MCF 10A (cell line): ENCODE data around the gene CLCN6. TPM values are rescaled to one million over a fixed set of nuclear protein-coding genes. Genes with fewer than 3 reads are reported as not detected.

ENCODE experiments used
- BruUV-seq: library from RNA; stranded (reverse); fragments of 400-500 nt; replicated peaks from 2 replicates; lab custom pipeline; 2021; lab: Mats Ljungman, UMichigan
- CTCF ChIA-PET: fragments of 300-600 bp; sonication (Branson Sonifier 250); formaldehyde crosslinking; extraction: SDS; loops from one replicate; lab custom pipeline; 2021; ENCODE audit warnings: antibody characterized with exemption, inconsistent platforms; lab: Yijun Ruan, JAX
- POLR2A ChIA-PET: fragments of 300-600, 350-650 bp; sonication (Branson Sonifier 250); formaldehyde crosslinking; extraction: SDS; loops from one replicate; lab custom pipeline; 2020; ENCODE audit warnings: antibody characterized with exemption, inconsistent platforms; lab: Yijun Ruan, JAX
- DNase-seq: peaks from one replicate; pipeline ENCODE4 v3.0.0-alpha.2; 2018; ENCODE audit not compliant: unreplicated experiment
- H3K27ac Mint-ChIP-seq: one replicate; pipeline ENCODE4 v1.8.0; 2022; ENCODE audit warnings: mild to moderate bottlenecking, low read depth, mixed read lengths; ENCODE audit not compliant: unreplicated experiment
- H3K27me3 Mint-ChIP-seq: one replicate; pipeline ENCODE4 v1.8.0; 2022; ENCODE audit warnings: mixed read lengths; ENCODE audit not compliant: insufficient read depth, unreplicated experiment
- H3K36me3 Mint-ChIP-seq: one replicate; pipeline ENCODE4 v1.8.0; 2022; ENCODE audit warnings: mild to moderate bottlenecking, moderate library complexity, mixed read lengths; ENCODE audit not compliant: insufficient read depth, unreplicated experiment
- H3K4me1 Mint-ChIP-seq: one replicate; pipeline ENCODE4 v1.8.0; 2022; ENCODE audit warnings: mixed read lengths; ENCODE audit not compliant: insufficient read depth, unreplicated experiment
- H3K4me3 Mint-ChIP-seq: one replicate; pipeline ENCODE4 v1.8.0; 2022; ENCODE audit warnings: mild to moderate bottlenecking, moderate library complexity, mixed read lengths; ENCODE audit not compliant: unreplicated experiment
- H3K9me3 Mint-ChIP-seq: one replicate; pipeline ENCODE4 v1.8.0; 2022; ENCODE audit warnings: mixed read lengths; ENCODE audit not compliant: unreplicated experiment
- CTCF ChIP-seq: fragments of 200-600 bp; IDR thresholded peaks from one replicate; pipeline ENCODE4 v1.8.0; 2022; ENCODE audit warnings: antibody characterized with exemption, mild to moderate bottlenecking; ENCODE audit not compliant: unreplicated experiment
- intact Hi-C: fragments of 100-400 bp; cut with micrococcal nuclease; formaldehyde crosslinking; loops from 2 replicates; pipeline ENCODE4 v1.14.1; 2022
- total RNA-seq: library from RNA; stranded (reverse); gene quantifications from 2 replicates; pipeline ENCODE4 v1.2.3, GENCODE V29; 2022

CLCN6 gene
- total RNA-seq, 1 experiment from 2014 or later = 12.3 TPM

- Mint-ChIP-seq H3K36me3 (peaks cover 38% of the 10 kb centered on the region), H3K27me3 (no peaks in the 10 kb centered on the region), H3K4me3 (no peak overlapping the region), H3K9me3 (no peaks in the 10 kb centered on the region), H3K27ac (no peak overlapping the region), H3K4me1 (peaks cover 17% of the 10 kb centered on the region)
- BruUV-seq = no TSS peak
- no peak for DNase-seq
- ChIA-PET CTCF (interaction anchor here (1.0 kb wide), 1 partner anchor 15 kb away, joined by 3 read pairs; no protein-coding TSS in a partner anchor), POLR2A (interaction anchor here (4.9 kb wide), 1 partner anchor 11 kb away, joined by 87 read pairs; no protein-coding TSS in a partner anchor)
- intact Hi-C loops = no loop called here
- TF ChIP-seq CTCF = no peak
These were observed 5.6 kb upstream of the CLCN6 start for GRCh38 chr1:11800391-11800755.

- CTCF ChIA-PET = interaction anchor here (1.0 kb wide), 1 partner anchor 15 kb away, joined by 3 read pairs; no protein-coding TSS in a partner anchor
- DNase-seq = no peak
- H3K27ac Mint-ChIP-seq = no peak overlapping the region
- BruUV-seq = no TSS peak
- peaks cover 17% of the 10 kb centered on the region for H3K4me1 Mint-ChIP-seq
- no peaks in the 10 kb centered on the region for H3K9me3 Mint-ChIP-seq
- intact Hi-C loops = no loop called here
- POLR2A ChIA-PET = interaction anchor here (4.6 to 4.9 kb wide), 2 partner anchors 12 to 64 kb away, joined by 63 to 87 read pairs; partner anchors contain the start of gene AGTRAP
- no peaks in the 10 kb centered on the region for H3K27me3 Mint-ChIP-seq
- no peak for TF ChIP-seq CTCF
- H3K36me3 Mint-ChIP-seq = peaks cover 36% of the 10 kb centered on the region
- H3K4me3 Mint-ChIP-seq = no peak overlapping the region
These were observed 5.1 kb upstream of the CLCN6 start for GRCh38 chr1:11800756-11801433.

DNA sequence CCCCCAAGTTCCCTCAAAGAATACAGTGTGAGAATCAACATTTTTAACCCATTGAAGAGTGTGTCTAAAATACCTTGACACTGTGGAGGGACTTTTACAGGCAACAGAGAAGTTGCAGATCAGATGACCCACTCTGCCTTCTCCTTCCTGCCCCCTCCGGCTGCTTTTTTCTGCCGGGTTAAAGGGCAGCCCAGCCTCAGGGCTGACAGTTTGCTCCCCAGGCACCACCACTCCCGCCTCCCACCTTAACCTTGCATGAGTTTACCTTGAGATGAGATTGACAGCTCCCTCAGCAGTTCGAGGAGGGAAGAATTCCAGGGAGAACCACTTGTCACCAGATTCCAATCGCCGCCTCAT, 3.4 kb upstream of the CLCN6 start:
- Mint-ChIP-seq H3K9me3 (no peaks in the 10 kb centered on the region), H3K27ac (peak overlapping the region; percentile 75), H3K27me3 (no peaks in the 10 kb centered on the region), H3K4me3 (peak overlapping the region; percentile 95), H3K36me3 (peaks cover 38% of the 10 kb centered on the region), H3K4me1 (peaks cover 21% of the 10 kb centered on the region)
- no TSS peak for BruUV-seq
- ChIA-PET POLR2A (interaction anchor here (1.7 to 4.9 kb wide), 5 partner anchors 14 to 249 kb away, joined by 5 to 87 read pairs (median 20); partner anchors contain the start of gene AGTRAP), CTCF (interaction anchor here (1.1 to 2.5 kb wide), 3 partner anchors 15 to 18 kb away, joined by 4 to 6 read pairs (median 5); no protein-coding TSS in a partner anchor)
- DNase-seq = no peak
- intact Hi-C loops = no loop called here
- no peak for TF ChIP-seq CTCF
